Heart right ventricle (tissue), 16 donors: Measurements from ENCODE around the gene PAK3. TPM values are rescaled to one million over a fixed set of nuclear protein-coding genes. Genes with fewer than 3 reads are reported as not detected.

Experiments
- ATAC-seq, 8 donors: fragments of 200-7000 bp; cut with Tn5 transposase; one replicate each; pipeline ENCODE4 v1.9.1; 2020; ENCODE audit warnings: mild to moderate bottlenecking in 8 of 8, moderate library complexity in 8 of 8, moderate number of reproducible peaks in 1 of 8
- DNase-seq, 2 donors: peaks; one replicate each; pipeline ENCODE4 v3.0.0-alpha.2; 2020
- H3K27ac ChIP-seq, 10 donors: fragments of 200-600 bp; sonication (generic) in 2 of 10; one replicate each; pipeline versions ENCODE4 v1.5.0 to v1.8.0; 2020 to 2022; ENCODE audit warnings: mild to moderate bottlenecking in 3 of 10
- H3K27me3 ChIP-seq, 7 donors: fragments of 200-600 bp; one replicate each; pipeline ENCODE4 v1.8.0; 2021 to 2022; ENCODE audit warnings: mild to moderate bottlenecking in 2 of 7
- H3K36me3 ChIP-seq, 9 donors: fragments of 200-600 bp; sonication (generic) in 1 of 9; one replicate each; pipeline versions ENCODE4 v1.5.0 to v1.8.0; 2020 to 2022; ENCODE audit warnings: mild to moderate bottlenecking in 2 of 9
- H3K4me1 ChIP-seq, 9 donors: fragments of 200-600 bp; sonication (generic) in 1 of 9; one replicate each; pipeline versions ENCODE4 v1.5.0 to v1.8.0; 2020 to 2022; ENCODE audit warnings: mild to moderate bottlenecking in 4 of 9
- H3K4me3 ChIP-seq, 10 donors: fragments of 200-600 bp; sonication (generic) in 2 of 10; one replicate each; pipeline versions ENCODE4 v1.5.0 to v1.8.0; 2020 to 2022; ENCODE audit warnings: mild to moderate bottlenecking in 7 of 10, moderate library complexity in 2 of 10
- H3K9me3 ChIP-seq, 11 donors: fragments of 200-600 bp in 10 of 11; sonication (generic) in 2 of 11; one replicate each; pipeline versions ENCODE4 v1.5.0 to v1.8.0; 2013 to 2022; ENCODE audit warnings: mild to moderate bottlenecking in 2 of 11, control low read depth in 1 of 11, moderate library complexity in 1 of 11
- CTCF ChIP-seq, 9 donors: fragments of 200-600 bp; sonication (generic) in 2 of 9; IDR thresholded peaks; one replicate each; pipeline versions ENCODE4 v1.5.0 to v1.8.0; 2021 to 2022; ENCODE audit warnings: antibody characterized with exemption in 9 of 9, mild to moderate bottlenecking in 5 of 9, moderate library complexity in 1 of 9
- WGBS, 2 donors: extraction: QIAGEN DNeasy Blood & Tissue Kit; methylation state at CpG; one replicate each; pipeline ENCODE4 v1.1.7; 2013; ENCODE audit warnings: inconsistent platforms in 1 of 2; 5-methylcytosine and 5-hydroxymethylcytosine counted together
- intact Hi-C, 10 donors: fragments of 100-400 bp; cut with DNase I; formaldehyde crosslinking; loops; one replicate each; pipeline versions ENCODE4 v1.11.1 to v1.14.2; 2022
- polyA plus RNA-seq, 2 donors: library from polyadenylated mRNA; stranded (reverse); fragments of 200-250 nt; gene quantifications; one replicate each; pipeline ENCODE4 v1.2.3, GENCODE V29; 2013
- total RNA-seq, 10 donors: library from RNA; stranded (reverse); fragmentation: NEBNext Ultra II Directional in 3 of 10; extraction: Animal tissue kit (Norgen Biotek cat#: 25700) in 3 of 10; gene quantifications; one replicate each; pipeline versions ENCODE4 v1.2.1 to v1.2.4, GENCODE V29; 2021 to 2023
- donor health status: Arrhythmogenic right ventricular cardiomyopathy.
- donor health status: ischemic (EF 13 %, LVEDD 7.1; RV severe dilation, severe dysfunction).
- donor health status: healthy with polysubstance abuse.
- donor health status: DM: no; HTN: yes; CAD: no.
- donor health status: DM: no; HTN: no; CAD: no.
- donor health status: ischemic (EF 25% LVEDD 6.9; RV normal size, moderate dysfunction).
- donor health status: ischemic (EF 25% LVEDD 5.7; RV mildly dilated, moderate dysfunction).
- donor health status: healthy.
- donor health status: DM: yes; HTN: yes; CAD: no.
- donor health status: Ischemic cardiomyopathy.
- donor health status: ischemic (EF 35%, LVEDD 5.7; RV mildly dilated, moderate dysfunction).
- donor health status: nonischemic (EF 11% LVEDD 7.7; RV severe dilation, severe dysfunction).
- donor health status: DM: yes; HTN: yes; CAD: no.
- donor health status: PGD.
- donor health status: ischemic (EF 29% LVEDD 5.4; RV normal size, mild dysfunction).
- donor health status: nonischemic (EF 23%, LVEDD 6.1; RV moderate dilation, normal function).

Gene PAK3
- total and polyA plus RNA-seq, 12 donors: under 0.01 to 1.4 (median 0.41) TPM

DNA sequence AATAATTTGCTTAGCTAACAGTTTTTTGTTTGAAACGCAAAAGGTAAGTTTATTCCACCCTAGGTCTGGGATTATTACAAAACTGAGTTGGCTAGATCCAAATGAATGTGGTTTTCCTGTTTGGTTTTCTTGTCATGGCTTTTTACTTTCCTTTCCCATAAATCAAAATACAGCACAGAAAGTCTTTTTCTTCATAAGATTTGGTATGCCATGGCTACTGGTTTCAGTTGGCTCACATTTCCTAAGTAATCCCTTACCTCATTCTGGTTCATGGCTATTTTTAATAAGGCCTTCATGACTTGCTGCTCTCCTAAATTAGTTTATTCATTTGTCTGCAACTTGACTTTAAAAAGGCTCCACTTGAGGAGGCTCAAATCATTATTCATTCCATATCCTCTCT, 12.9 kb upstream of the PAK3 start:
- no peaks in the 10 kb centered on the region for H3K36me3 ChIP-seq
- H3K4me1 ChIP-seq: no peaks in the 10 kb centered on the region
- no peak for ATAC-seq
- no peak overlapping the region for H3K27ac ChIP-seq
- no peaks in the 10 kb centered on the region for H3K9me3 ChIP-seq
- no peak overlapping the region for H3K4me3 ChIP-seq
- H3K27me3 ChIP-seq: peaks cover 0 to 74% (median 0%) of the 10 kb centered on the region in 7 donors
- intact Hi-C loops: no loop called here
- WGBS, 2 donors: 75 to 94% methylated on average over 1 of the region's 1 CpG
- DNase-seq: no peak
- TF ChIP-seq CTCF (IDR thresholded peaks at IDR 0.05): no peak

DNA sequence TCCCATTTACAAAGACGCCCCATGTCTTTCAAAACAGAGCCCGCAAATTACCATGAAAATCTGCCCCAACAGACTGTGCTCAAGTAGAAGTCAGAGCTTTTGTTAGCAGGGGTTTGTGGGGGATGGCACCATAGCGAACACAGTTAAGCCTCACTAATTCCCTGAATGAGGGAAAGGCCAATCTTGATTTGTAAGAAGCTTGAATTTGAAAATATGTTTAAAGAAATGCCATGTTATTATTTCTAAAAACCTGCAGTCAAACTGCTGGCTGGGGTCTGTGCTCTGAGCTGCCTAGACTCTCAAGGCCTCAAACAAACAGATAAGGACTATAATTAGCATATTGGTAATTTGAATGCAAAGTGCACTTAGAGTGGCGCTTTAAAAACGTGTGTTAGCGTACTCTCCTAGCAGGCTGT, 9.4 kb upstream of the PAK3 start:
- 38% methylated on average over 6 of the region's 6 CpGs for WGBS, 2 donors
- intact Hi-C loops: no loop called here

GRCh38 chrX:111088628-111089027, 7.4 kb upstream of the PAK3 start:
- TF ChIP-seq CTCF (IDR thresholded peaks at IDR 0.05): no peak
- Histone ChIP-seq H3K27me3 (peaks cover 0 to 99% (median 0%) of the 10 kb centered on the region in 7 donors), H3K4me3 (no peak overlapping the region), H3K9me3 (no peaks in the 10 kb centered on the region), H3K27ac (no peak overlapping the region), H3K4me1 (no peaks in the 10 kb centered on the region), H3K36me3 (no peaks in the 10 kb centered on the region)
- DNase-seq (no peak), ATAC-seq (no peak)
- intact Hi-C loops: no loop called here
- 52 to 53% methylated on average over 3 of the region's 3 CpGs for WGBS, 2 donors

More for the DNA sequence above, 9.4 kb upstream of the PAK3 start:
- Histone ChIP-seq H3K36me3 (no peaks in the 10 kb centered on the region), H3K4me1 (no peaks in the 10 kb centered on the region), H3K27me3 (peaks cover 0 to 95% (median 0%) of the 10 kb centered on the region in 7 donors), H3K4me3 (no peak overlapping the region), H3K9me3 (no peaks in the 10 kb centered on the region), H3K27ac (no peak overlapping the region)
- TF ChIP-seq CTCF (IDR thresholded peaks at IDR 0.05): no peak
- ATAC-seq: no peak
- DNase-seq: no peak

DNA sequence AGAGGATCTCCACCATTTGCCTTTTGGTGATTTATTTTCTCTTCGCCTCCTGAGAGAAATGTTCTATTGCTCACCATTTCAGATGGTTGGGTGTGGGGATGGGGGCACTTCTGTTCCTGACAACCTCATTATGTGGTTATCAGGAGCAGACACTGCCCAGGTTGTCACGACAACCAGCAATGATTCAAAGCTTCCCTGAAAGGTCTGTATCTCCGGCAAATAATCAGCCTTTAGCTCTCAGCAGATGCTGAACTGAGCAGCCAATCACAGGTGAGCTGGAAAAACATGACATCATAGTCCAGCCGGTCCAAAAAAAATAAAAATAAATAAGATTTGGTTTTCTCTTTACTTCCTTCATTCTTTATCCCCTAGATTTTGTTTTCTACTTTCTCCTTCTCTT, 5.5 kb upstream of the PAK3 start:
- no peak overlapping the region for H3K4me3 ChIP-seq

More for the DNA sequence above, 5.5 kb upstream of the PAK3 start:
- no peak for TF ChIP-seq CTCF (IDR thresholded peaks at IDR 0.05)
- Histone ChIP-seq H3K4me1 (peaks cover 0 to 4% (median 0%) of the 10 kb centered on the region in 9 donors), H3K27me3 (peaks cover 0 to 99% (median 0%) of the 10 kb centered on the region in 7 donors), H3K36me3 (no peaks in the 10 kb centered on the region), H3K9me3 (no peaks in the 10 kb centered on the region), H3K27ac (no peak overlapping the region)
- intact Hi-C loops: loop anchor here in 1 of 10 donors (10.0 kb wide), 1 partner anchor 96 kb away; no protein-coding TSS in a partner anchor
- 51 to 61% methylated on average over 4 of the region's 4 CpGs for WGBS, 2 donors
- DNase-seq (no peak), ATAC-seq (no peak)
